ENCODE data around the gene DAB2IP.

The DAB2IP gene

GRCh38 chr9:121821326-121821725 lies 169.9 kb downstream of the DAB2IP start:
- no peak for DNase-seq

GRCh38 chr9:121822093-121823085 lies 171.0 kb downstream of the DAB2IP start:
- no peak for DNase-seq

GRCh38 chr9:121823451-121824169 lies 172.2 kb downstream of the DAB2IP start:
- DNase-seq = no peak

DNA sequence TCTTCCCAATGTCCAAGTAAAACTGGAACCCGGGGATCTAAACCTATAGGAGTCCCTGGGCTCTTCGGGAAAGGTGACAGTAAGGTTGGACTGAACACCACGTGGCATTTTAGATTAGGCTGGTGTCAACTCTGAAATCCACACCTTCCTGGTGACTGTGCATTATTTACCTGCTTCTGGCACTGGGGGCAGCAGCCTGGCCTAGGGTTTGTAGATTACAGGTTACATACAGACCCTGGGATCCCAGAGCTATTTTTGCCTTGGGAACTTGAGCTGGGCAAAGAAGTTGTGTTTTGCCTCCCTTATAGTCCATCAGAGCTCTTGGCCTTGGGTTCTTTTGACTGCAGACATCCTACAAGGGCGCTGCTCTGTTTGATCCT lies 173.2 kb downstream of the DAB2IP start:
- no peak for DNase-seq

DNA sequence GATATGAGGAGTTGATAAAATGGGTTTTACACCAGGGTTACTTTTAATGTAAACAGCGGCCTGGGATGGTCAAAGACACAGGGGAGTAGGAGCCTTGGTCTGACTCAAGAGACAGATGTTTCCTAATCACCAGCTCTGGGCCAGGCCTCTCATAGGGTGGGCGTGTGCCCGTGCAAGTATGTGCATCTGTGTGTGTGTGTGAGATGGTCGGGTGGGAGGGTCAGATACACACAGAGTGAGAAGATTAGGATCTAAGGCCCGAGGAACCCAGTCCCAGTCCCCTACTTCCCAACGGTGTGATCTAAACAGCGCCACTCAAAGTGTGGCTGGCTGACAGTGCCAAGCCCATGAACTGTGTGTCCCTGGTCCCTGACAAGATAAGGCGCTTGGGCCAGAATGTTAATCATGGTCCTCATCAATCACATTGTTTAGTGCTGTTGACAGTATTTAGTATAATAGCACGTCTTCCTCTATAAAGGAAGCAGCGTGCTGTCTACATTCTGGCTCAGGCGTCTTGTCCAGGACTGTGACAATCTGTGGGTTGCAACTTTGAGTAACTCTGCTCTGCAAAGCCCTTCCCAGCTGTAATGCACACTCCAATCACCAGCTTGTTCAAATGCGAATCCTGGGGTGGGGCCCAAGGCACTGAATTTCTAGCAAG lies 173.7 kb downstream of the DAB2IP start:
- DNase-seq = no peak

GRCh38 chr9:121826711-121827110 lies 175.3 kb downstream of the DAB2IP start:
- no peak for DNase-seq

GRCh38 chr9:121827251-121827967 lies 176.0 kb downstream of the DAB2IP start:
- no peak for DNase-seq

- DNase-seq = no peak
Measured at GRCh38 chr9:121830441-121831140, 179.2 kb downstream of the DAB2IP start.

DNA sequence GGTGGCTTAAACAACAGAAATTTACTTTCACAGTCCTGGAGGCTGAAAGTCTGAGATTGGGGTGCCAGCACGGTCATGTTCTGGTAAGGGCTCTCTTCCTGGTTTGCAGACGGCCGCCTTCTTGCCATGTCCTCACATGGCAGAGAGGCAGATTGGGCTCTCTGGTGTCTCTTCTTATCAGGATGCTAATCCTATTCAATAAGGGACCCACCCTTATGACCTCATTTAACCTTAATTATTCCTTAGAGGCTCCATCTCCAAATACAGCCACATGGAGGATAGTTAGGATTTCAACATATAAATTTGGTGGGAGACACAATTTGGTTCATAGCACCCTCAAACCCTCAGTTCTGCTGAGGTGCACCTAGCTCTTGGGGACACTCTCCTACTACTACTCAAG lies 180.4 kb downstream of the DAB2IP start:
- no peak for DNase-seq

- DNase-seq = no peak
Measured at GRCh38 chr9:121833061-121833460, 181.6 kb downstream of the DAB2IP start.

Measured in stimulated activated CD4-positive, alpha-beta T cell treated with anti-CD3 and anti-CD28 coated beads, Interleukin-15, amount 100 ng/mL, for 24 hours (primary cell).